Transverse colon (tissue), 4 donors: ENCODE results near the gene KRTCAP2. TPM values are rescaled to one million over a fixed set of nuclear protein-coding genes. Genes with fewer than 3 reads are reported as not detected.
"Not testable (repeated sequence)": the region's sequence is repeated elsewhere in the genome, so short reads cannot be mapped to it uniquely, and the experiment has no call there.

Source experiments
- DNase-seq: peaks from one replicate; pipeline ENCODE4 v3.0.0-alpha.2; 2019
- H3K27ac ChIP-seq, 4 donors: fragments of 200-600 bp; sonication (generic); 2 replicates each; pipeline ENCODE4 v1.5.1; 2016 to 2018; ENCODE audit warnings: inconsistent platforms in 4 of 4
- H3K27me3 ChIP-seq: fragments of 200-600 bp; sonication (generic); 2 replicates; pipeline ENCODE4 v1.5.1; 2017; ENCODE audit warnings: inconsistent platforms
- H3K36me3 ChIP-seq, 4 donors: fragments of 200-600 bp; sonication (generic); 2 replicates each; pipeline ENCODE4 v1.5.1; 2017 to 2019; ENCODE audit warnings: inconsistent platforms in 4 of 4
- H3K4me1 ChIP-seq, 4 donors: fragments of 200-600 bp; sonication (generic); 2 replicates each; pipeline ENCODE4 v1.5.1; 2017 to 2020; ENCODE audit warnings: inconsistent platforms in 4 of 4
- H3K4me3 ChIP-seq, 4 donors: fragments of 200-600 bp; sonication (generic); 1 replicate in 1 of 4; 2 replicates in 3 of 4; pipeline versions ENCODE4 v1.5.1 to v1.6.1; 2017 to 2019; ENCODE audit warnings: inconsistent platforms in 4 of 4
- H3K9me3 ChIP-seq, 2 donors: fragments of 200-600 bp; sonication (generic); 2 replicates each; pipeline ENCODE4 v1.5.1; 2017 to 2019; ENCODE audit warnings: inconsistent platforms in 2 of 2
- EP300 ChIP-seq: sonication (generic); formaldehyde crosslinking; IDR thresholded peaks from one replicate; pipeline ENCODE4 v1.6.1; 2017; ENCODE audit warnings: antibody characterized with exemption, low read depth
- POLR2A ChIP-seq: fragments of 450-650 bp; IDR thresholded peaks from one replicate; pipeline ENCODE4 v1.6.1; 2016; ENCODE audit warnings: antibody characterized with exemption, mild to moderate bottlenecking, moderate library complexity
- POLR2AphosphoS5 ChIP-seq, 3 donors: sonication (generic); formaldehyde crosslinking; IDR thresholded peaks; one replicate each; pipeline ENCODE4 v1.6.1; 2016; ENCODE audit warnings: antibody characterized with exemption in 3 of 3
- WGBS, 2 donors: methylation state at CpG; one replicate each; pipeline ENCODE4 v1.1.5; 2018; ENCODE audit warnings: low coverage in 1 of 2; 5-methylcytosine and 5-hydroxymethylcytosine counted together
- in situ Hi-C, 4 donors: fragments of 200-750 bp; cut with MboI; loops; one replicate each; pipeline versions ENCODE4 v1.15.0 to v1.15.1; 2017; ENCODE audit warnings: low sequenced_read_pairs in 3 of 4, low pct_ligation_motif_present in 1 of 4, low pct_unique_long_range_greater_than_20kb in 1 of 4
- intact Hi-C: fragments of 100-400 bp; cut with DNase I; formaldehyde crosslinking; loops from one replicate; pipeline ENCODE4 v1.15.1; 2023; ENCODE audit warnings: low total_unique reads
- total RNA-seq, 4 donors: library from RNA; depleted of rRNA; stranded (reverse); fragments of >200 nt; gene quantifications; one replicate each; pipeline ENCODE4 v1.1.0, GENCODE V29; 2016
- TF ChIP-seq, protein P1 (sequence below), 5 experiments: fragments of 200-600 bp in 3 of 5; fragments of 450-650 bp in 2 of 5; sonication (generic) in 3 of 5; IDR thresholded peaks; 1 replicate in 2 of 5; 2 replicates in 3 of 5; pipeline ENCODE4 v1.5.1; 2016 to 2017; ENCODE audit warnings: antibody characterized with exemption in 5 of 5, inconsistent platforms in 3 of 5, mild to moderate bottlenecking in 2 of 5, moderate library complexity in 1 of 5

KRTCAP2 gene
- total RNA-seq, 4 donors from 2014 or later = 106 to 240 (median 131) TPM

DNA sequence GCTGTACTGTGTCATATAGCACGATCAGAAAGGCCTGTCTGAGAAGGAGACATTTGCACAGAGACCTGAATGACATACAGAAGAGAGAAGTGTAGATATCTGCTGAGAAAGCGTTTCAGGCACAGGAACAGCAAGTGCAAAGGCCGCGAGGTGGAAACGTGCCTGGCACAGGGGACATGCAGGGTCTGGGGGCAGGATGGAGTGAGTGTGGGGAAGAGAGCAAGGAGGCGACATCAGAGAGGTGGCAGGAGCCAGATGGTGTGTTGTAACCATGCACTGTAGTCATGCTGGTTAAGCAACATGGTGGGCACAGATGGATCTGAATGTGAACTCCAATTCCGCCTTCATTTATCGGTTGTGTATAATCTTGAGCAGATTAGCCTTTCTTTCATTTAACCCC, 13.0 kb downstream of the KRTCAP2 start:
- no peaks in the 10 kb centered on the region for H3K27me3 ChIP-seq
- no peaks in the 10 kb centered on the region for H3K4me1 ChIP-seq
- DNase-seq = no peak
- TF ChIP-seq POLR2A (no peak), EP300 (no peak), POLR2AphosphoS5 (IDR thresholded peaks at IDR 0.05) (no peak)
- TF ChIP-seq, protein P1, sequence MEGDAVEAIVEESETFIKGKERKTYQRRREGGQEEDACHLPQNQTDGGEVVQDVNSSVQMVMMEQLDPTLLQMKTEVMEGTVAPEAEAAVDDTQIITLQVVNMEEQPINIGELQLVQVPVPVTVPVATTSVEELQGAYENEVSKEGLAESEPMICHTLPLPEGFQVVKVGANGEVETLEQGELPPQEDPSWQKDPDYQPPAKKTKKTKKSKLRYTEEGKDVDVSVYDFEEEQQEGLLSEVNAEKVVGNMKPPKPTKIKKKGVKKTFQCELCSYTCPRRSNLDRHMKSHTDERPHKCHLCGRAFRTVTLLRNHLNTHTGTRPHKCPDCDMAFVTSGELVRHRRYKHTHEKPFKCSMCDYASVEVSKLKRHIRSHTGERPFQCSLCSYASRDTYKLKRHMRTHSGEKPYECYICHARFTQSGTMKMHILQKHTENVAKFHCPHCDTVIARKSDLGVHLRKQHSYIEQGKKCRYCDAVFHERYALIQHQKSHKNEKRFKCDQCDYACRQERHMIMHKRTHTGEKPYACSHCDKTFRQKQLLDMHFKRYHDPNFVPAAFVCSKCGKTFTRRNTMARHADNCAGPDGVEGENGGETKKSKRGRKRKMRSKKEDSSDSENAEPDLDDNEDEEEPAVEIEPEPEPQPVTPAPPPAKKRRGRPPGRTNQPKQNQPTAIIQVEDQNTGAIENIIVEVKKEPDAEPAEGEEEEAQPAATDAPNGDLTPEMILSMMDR (IDR thresholded peaks at IDR 0.05) = no peak
- intact Hi-C loops = no loop called here
- in situ Hi-C loops = loop anchor here in 2 of 4 donors (10.0 to 25.0 kb wide), 2 partner anchors 65 to 248 kb away; no protein-coding TSS in a partner anchor
- WGBS, 2 donors = 83 to 84% methylated on average over 5 to 8 of the region's 8 CpGs
- no peak overlapping the region for H3K4me3 ChIP-seq
- no peaks in the 10 kb centered on the region for H3K36me3 ChIP-seq
- no peak overlapping the region for H3K27ac ChIP-seq
- H3K9me3 ChIP-seq = no peaks in the 10 kb centered on the region

DNA sequence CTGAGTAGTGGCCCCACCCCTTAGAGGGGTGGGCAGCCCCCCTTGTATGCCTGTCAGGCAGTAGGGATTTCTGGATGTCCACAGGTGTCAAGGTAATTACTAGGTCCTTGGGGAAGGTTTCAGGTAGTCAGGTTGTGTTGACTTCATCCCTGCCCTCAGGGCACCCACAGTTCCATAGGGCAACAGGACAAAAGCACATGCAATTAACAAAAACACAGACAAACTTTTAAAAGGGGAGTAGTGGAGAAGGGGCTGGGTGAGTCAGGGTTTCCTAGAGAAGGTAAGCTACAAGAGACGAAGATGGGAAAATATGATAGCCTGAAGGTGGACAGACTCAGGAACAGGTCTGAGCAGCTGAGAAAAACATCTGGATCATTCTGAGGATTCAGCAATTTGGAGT, 14.1 kb downstream of the KRTCAP2 start:
- in situ Hi-C loops = loop anchor here in 1 of 4 donors (25.0 kb wide), 1 partner anchor 247 kb away; no protein-coding TSS in a partner anchor
- TF ChIP-seq POLR2A = no peak
- 75 to 76% methylated on average over 1 of the region's 1 CpG for WGBS, 2 donors
- Histone ChIP-seq H3K27me3 (no peaks in the 10 kb centered on the region), H3K36me3 (no peaks in the 10 kb centered on the region), H3K4me3 (no peak overlapping the region), H3K4me1 (no peaks in the 10 kb centered on the region), H3K9me3 (no peaks in the 10 kb centered on the region), H3K27ac (no peak overlapping the region)
- intact Hi-C loops = no loop called here
- DNase-seq = no peak

DNA sequence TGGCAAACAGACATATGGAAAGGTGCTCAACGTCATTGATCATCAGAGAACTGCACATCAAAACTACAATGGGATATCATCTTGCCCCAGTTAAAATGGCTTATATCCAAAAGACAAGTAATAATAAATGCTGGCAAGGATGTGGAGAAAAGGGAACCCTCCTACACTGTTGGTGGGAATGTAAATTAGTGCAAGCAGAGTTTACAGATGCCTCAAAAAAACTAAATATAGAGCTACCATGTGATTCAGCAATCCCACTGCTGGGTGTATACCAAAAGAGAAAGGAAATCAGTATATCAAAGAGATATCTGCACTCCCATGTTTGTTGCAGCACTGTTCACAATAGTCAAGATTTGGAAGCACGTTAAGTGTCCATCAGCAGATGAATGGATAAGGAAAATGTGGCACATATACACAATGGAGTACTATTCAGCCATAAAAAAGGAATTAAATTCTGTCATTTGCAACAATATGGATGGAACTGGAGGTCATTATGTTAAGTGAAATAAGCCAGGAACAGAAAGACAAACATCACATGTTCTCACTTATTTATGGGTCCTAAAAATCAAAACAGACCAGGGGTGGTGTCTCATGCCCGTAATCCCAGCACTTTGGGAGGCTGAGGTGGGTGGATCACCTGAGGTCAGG, 17.0 kb downstream of the KRTCAP2 start:
- intact Hi-C loops = not testable (repeated sequence)

DNA sequence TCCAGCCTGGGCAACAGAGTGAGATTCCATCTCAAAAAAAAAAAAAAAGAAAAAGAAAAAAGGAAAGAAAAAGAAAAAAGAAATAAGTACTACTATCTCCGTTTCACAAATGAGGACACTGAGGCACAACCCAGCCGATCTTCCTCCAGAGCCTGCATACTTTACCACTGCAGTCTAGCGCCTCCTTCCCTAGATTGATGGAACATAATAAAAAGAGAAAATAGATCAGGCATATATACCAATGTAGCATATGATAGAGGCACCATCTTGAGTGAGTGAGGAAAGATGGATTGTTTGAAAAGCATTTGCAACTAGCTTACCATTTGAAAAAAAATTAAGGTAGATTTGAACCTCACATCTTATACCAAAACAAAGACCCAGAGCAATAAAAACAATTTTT, 27.6 kb downstream of the KRTCAP2 start:
- TF ChIP-seq POLR2A = no peak
- no peak for TF ChIP-seq POLR2AphosphoS5 (IDR thresholded peaks at IDR 0.05)
- TF ChIP-seq, protein P1 (IDR thresholded peaks at IDR 0.05) = no peak
- TF ChIP-seq EP300 = no peak
- WGBS, 2 donors = 74 to 76% methylated on average over 3 of the region's 3 CpGs
- peaks cover 0 to 2% (median under 1%) of the 10 kb centered on the region in 4 donors for H3K4me1 ChIP-seq
- no peaks in the 10 kb centered on the region for H3K36me3 ChIP-seq
- in situ Hi-C loops = no loop called here
- peaks cover 8% of the 10 kb centered on the region for H3K27me3 ChIP-seq
- H3K27ac ChIP-seq = no peak overlapping the region
- intact Hi-C loops = no loop called here
- H3K9me3 ChIP-seq = no peaks in the 10 kb centered on the region
- DNase-seq = no peak
- H3K4me3 ChIP-seq = no peak overlapping the region

More for the DNA sequence above, 17.0 kb downstream of the KRTCAP2 start:
- 57 to 64% methylated on average over 2 to 3 of the region's 3 CpGs for WGBS, 2 donors
- H3K4me3 ChIP-seq, H3K9me3 ChIP-seq, DNase-seq, H3K27ac ChIP-seq, H3K36me3 ChIP-seq, H3K27me3 ChIP-seq, H3K4me1 ChIP-seq: not testable (repeated sequence)
- in situ Hi-C loops = loop anchor here in 1 of 4 donors (25.0 kb wide), 1 partner anchor 244 kb away; no protein-coding TSS in a partner anchor

DNA sequence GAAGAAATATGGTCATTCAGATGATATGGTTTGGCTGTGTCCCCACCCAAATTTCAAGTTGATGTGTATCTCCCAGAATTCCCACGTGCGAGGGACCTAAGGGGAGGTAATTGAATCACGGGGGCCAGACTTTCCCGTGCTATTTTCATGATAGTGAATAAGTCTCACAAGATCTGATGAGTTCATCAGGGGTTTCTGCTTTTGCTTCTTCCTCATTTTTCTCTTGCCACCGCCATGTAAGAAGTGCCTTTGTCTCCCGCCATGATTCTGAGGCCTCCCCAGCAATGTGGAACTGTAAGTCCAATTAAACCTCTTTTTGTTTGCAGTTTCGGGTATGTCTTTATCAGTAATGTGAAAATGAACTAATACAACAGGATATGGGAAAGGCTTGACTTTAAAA, 31.4 kb downstream of the KRTCAP2 start:
- TF ChIP-seq POLR2A (no peak), EP300 (no peak), POLR2AphosphoS5 (IDR thresholded peaks at IDR 0.05) (no peak)
- TF ChIP-seq, protein P1 (IDR thresholded peaks at IDR 0.05) = no peak
- in situ Hi-C loops (no loop called here), intact Hi-C loops (no loop called here)
- WGBS, 2 donors = 80 to 85% methylated on average over 5 to 7 of the region's 7 CpGs
- Histone ChIP-seq H3K9me3 (no peaks in the 10 kb centered on the region), H3K27ac (no peak overlapping the region), H3K36me3 (no peaks in the 10 kb centered on the region), H3K4me1 (peaks cover 8 to 34% (median 29%) of the 10 kb centered on the region in 4 donors), H3K27me3 (peaks cover 8% of the 10 kb centered on the region), H3K4me3 (no peak overlapping the region)
- DNase-seq = no peak
